ENCODE measurements around the gene TLE3.

TLE3 gene

GRCh38 chr15:70061696-70062270 is 35.9 kb downstream of the TLE3 start:
- no peak for FAIRE-seq

GRCh38 chr15:70060993-70061305 is 36.8 kb downstream of the TLE3 start:
- FAIRE-seq: no peak

- FAIRE-seq: no peak
Observed at GRCh38 chr15:70060214-70060992, 37.3 kb downstream of the TLE3 start.

- no peak for FAIRE-seq
Observed at GRCh38 chr15:70059476-70060213, 38.1 kb downstream of the TLE3 start.

- no peak for FAIRE-seq
Observed at GRCh38 chr15:70058642-70059360, 38.9 kb downstream of the TLE3 start.

- FAIRE-seq: no peak
Observed at GRCh38 chr15:70057931-70058641, 39.6 kb downstream of the TLE3 start.

- no peak for FAIRE-seq
Observed at GRCh38 chr15:70056091-70056680, 41.5 kb downstream of the TLE3 start.

GRCh38 chr15:70055601-70056051 is 42.1 kb downstream of the TLE3 start:
- no peak for FAIRE-seq

GRCh38 chr15:70054884-70055387 is 42.8 kb downstream of the TLE3 start:
- FAIRE-seq: no peak

GRCh38 chr15:70054366-70054765 is 43.4 kb downstream of the TLE3 start:
- no peak for FAIRE-seq

- no peak for FAIRE-seq
Observed at GRCh38 chr15:70053716-70054229, 43.9 kb downstream of the TLE3 start.

- FAIRE-seq: no peak
Observed at GRCh38 chr15:70053001-70053715, 44.6 kb downstream of the TLE3 start.

- no peak for FAIRE-seq
Observed at GRCh38 chr15:70051948-70052633, 45.6 kb downstream of the TLE3 start.

- no peak for FAIRE-seq
Observed at GRCh38 chr15:70050970-70051369, 46.7 kb downstream of the TLE3 start.

GRCh38 chr15:70050441-70050840 is 47.3 kb downstream of the TLE3 start:
- FAIRE-seq: no peak

- no peak for FAIRE-seq
Observed at GRCh38 chr15:70049701-70050301, 47.9 kb downstream of the TLE3 start.

GRCh38 chr15:70048578-70049514 is 48.9 kb downstream of the TLE3 start:
- no peak for FAIRE-seq

GRCh38 chr15:70048198-70048565 is 49.5 kb downstream of the TLE3 start:
- FAIRE-seq: no peak

Data from endometrium (tissue), 2 donors.